ENCODE data around the gene HTR3B. TPM values are rescaled to one million over a fixed set of nuclear protein-coding genes. Genes with fewer than 3 reads are reported as not detected.
"Not testable (repeated sequence)": the region's sequence is repeated elsewhere in the genome, so short reads cannot be mapped to it uniquely, and the experiment has no call there.

The HTR3B gene
- polyA plus RNA-seq, 1 donor from 2014 or later, result not detected

- Histone ChIP-seq H3K4me2 (ENCODE audit: low read length) (no peak overlapping the region), H3K9me3 (ENCODE audit: low read length) (no peaks in the 10 kb centered on the region), H3K9me2 (ENCODE audit: insufficient read depth, low read length) (no peaks in the 10 kb centered on the region), H2AFZ (ENCODE audit: low read depth, low read length) (no peak overlapping the region), H3K79me2 (replicated peaks; ENCODE audit: insufficient read depth, low read length) (peaks cover 5% of the 10 kb centered on the region), H3F3A (ENCODE audit: insufficient read depth, low read length, poor library complexity, severe bottlenecking) (peaks cover 5% of the 10 kb centered on the region), H3K4me3 (ENCODE audit: low read length) (no peak overlapping the region), H3K36me3 (ENCODE audit: insufficient read depth, low read length) (no peaks in the 10 kb centered on the region), H4K20me1 (ENCODE audit: insufficient read depth) (no peaks in the 10 kb centered on the region), H3K9ac (ENCODE audit: low read length) (no peak overlapping the region), H3K27me3 (ENCODE audit: insufficient read depth, low read depth, low read length) (no peaks in the 10 kb centered on the region), H3K27ac (ENCODE audit: low read length) (no peak overlapping the region)
- TF ChIP-seq CTCF (IDR thresholded peaks at IDR 0.05; ENCODE audit: poor library complexity, severe bottlenecking) (no peak), SMC3 (conservative IDR thresholded peaks at IDR 0.05; ENCODE audit: poor library complexity) (no peak), EZH2 (IDR thresholded peaks at IDR 0.05; ENCODE audit: borderline replicate concordance, insufficient read depth, low read length, poor library complexity, severe bottlenecking) (no peak), POLR2AphosphoS5 (IDR thresholded peaks at IDR 0.05) (no peak), RAD21 (conservative IDR thresholded peaks at IDR 0.05) (no peak), REST (IDR thresholded peaks at IDR 0.05; ENCODE audit: borderline replicate concordance) (no peak), EP300 (conservative IDR thresholded peaks at IDR 0.05; ENCODE audit: poor library complexity, severe bottlenecking) (no peak), TAF1 (IDR thresholded peaks at IDR 0.05; ENCODE audit: low read depth) (no peak), MXI1 (conservative IDR thresholded peaks at IDR 0.05; ENCODE audit: poor library complexity, severe bottlenecking) (no peak)
These were observed 26.9 kb upstream of the HTR3B start for GRCh38 chr11:113877670-113878055.

GRCh38 chr11:113879446-113879845, 25.1 kb upstream of the HTR3B start:
- not testable (repeated sequence) for H3K4me3 ChIP-seq (ENCODE audit: low read length); H3K9me3 ChIP-seq (ENCODE audit: low read length); H2AFZ ChIP-seq (ENCODE audit: low read depth, low read length); H3K9me2 ChIP-seq (ENCODE audit: insufficient read depth, low read length); H3F3A ChIP-seq (ENCODE audit: insufficient read depth, low read length, poor library complexity, severe bottlenecking); H4K20me1 ChIP-seq (ENCODE audit: insufficient read depth); H3K27ac ChIP-seq (ENCODE audit: low read length); H3K4me2 ChIP-seq (ENCODE audit: low read length); H3K27me3 ChIP-seq (ENCODE audit: insufficient read depth, low read depth, low read length); H3K79me2 ChIP-seq (replicated peaks; ENCODE audit: insufficient read depth, low read length); H3K36me3 ChIP-seq (ENCODE audit: insufficient read depth, low read length); H3K9ac ChIP-seq (ENCODE audit: low read length)

- H3K4me2 ChIP-seq (ENCODE audit: low read length), result no peak overlapping the region
- H3K9me2 ChIP-seq (ENCODE audit: insufficient read depth, low read length), result no peaks in the 10 kb centered on the region
- no peak for TF ChIP-seq CTCF (IDR thresholded peaks at IDR 0.05; ENCODE audit: poor library complexity, severe bottlenecking)
- TF ChIP-seq MXI1 (conservative IDR thresholded peaks at IDR 0.05; ENCODE audit: poor library complexity, severe bottlenecking), result no peak
- no peak for TF ChIP-seq RAD21 (conservative IDR thresholded peaks at IDR 0.05)
- TF ChIP-seq TAF1 (IDR thresholded peaks at IDR 0.05; ENCODE audit: low read depth), result no peak
- TF ChIP-seq SMC3 (conservative IDR thresholded peaks at IDR 0.05; ENCODE audit: poor library complexity), result no peak
- TF ChIP-seq POLR2AphosphoS5 (IDR thresholded peaks at IDR 0.05), result no peak
- TF ChIP-seq EZH2 (IDR thresholded peaks at IDR 0.05; ENCODE audit: borderline replicate concordance, insufficient read depth, low read length, poor library complexity, severe bottlenecking), result no peak
- no peak for TF ChIP-seq REST (IDR thresholded peaks at IDR 0.05; ENCODE audit: borderline replicate concordance)
- TF ChIP-seq EP300 (conservative IDR thresholded peaks at IDR 0.05; ENCODE audit: poor library complexity, severe bottlenecking), result no peak
- H3K36me3 ChIP-seq (ENCODE audit: insufficient read depth, low read length), result no peaks in the 10 kb centered on the region
- no peaks in the 10 kb centered on the region for H3K9me3 ChIP-seq (ENCODE audit: low read length)
- H3K27me3 ChIP-seq (ENCODE audit: insufficient read depth, low read depth, low read length), result no peaks in the 10 kb centered on the region
- H3K4me3 ChIP-seq (ENCODE audit: low read length), result no peak overlapping the region
- no peaks in the 10 kb centered on the region for H3K79me2 ChIP-seq (replicated peaks; ENCODE audit: insufficient read depth, low read length)
- H3K27ac ChIP-seq (ENCODE audit: low read length), result no peak overlapping the region
- no peaks in the 10 kb centered on the region for H3F3A ChIP-seq (ENCODE audit: insufficient read depth, low read length, poor library complexity, severe bottlenecking)
- H2AFZ ChIP-seq (ENCODE audit: low read depth, low read length), result no peak overlapping the region
- H3K9ac ChIP-seq (ENCODE audit: low read length), result no peak overlapping the region
- no peaks in the 10 kb centered on the region for H4K20me1 ChIP-seq (ENCODE audit: insufficient read depth)
These were observed 23.6 kb upstream of the HTR3B start for GRCh38 chr11:113880971-113881370.

Data from neural cell (in vitro differentiated cells).